Stimulated activated CD8-positive, alpha-beta memory T cell treated with anti-CD3 and anti-CD28 coated beads, Interleukin-4, amount 100 ng/mL, for 4 hours (primary cell): Measurements from ENCODE around the gene TRAFD1.
"Not testable (repeated sequence)": the region's sequence is repeated elsewhere in the genome, so short reads cannot be mapped to it uniquely, and the experiment has no call there.

Experiments
- DNase-seq, 2 donors: peaks; one replicate each; pipeline ENCODE4 v3.0.0-alpha.2; 2020; ENCODE audit warnings: low read depth in 2 of 2, low spot score in 1 of 2

TRAFD1 gene

GRCh38 chr12:112158461-112159145, 33.2 kb downstream of the TRAFD1 start:
- not testable (repeated sequence) for DNase-seq

GRCh38 chr12:112159146-112159541, 33.8 kb downstream of the TRAFD1 start:
- DNase-seq: no peak

GRCh38 chr12:112160611-112161010, 35.3 kb downstream of the TRAFD1 start:
- no peak for DNase-seq

GRCh38 chr12:112161711-112162110, 36.4 kb downstream of the TRAFD1 start:
- no peak for DNase-seq

GRCh38 chr12:112162241-112162790, 37.0 kb downstream of the TRAFD1 start:
- DNase-seq: no peak

- no peak for DNase-seq
Observed at GRCh38 chr12:112163056-112163455, 37.7 kb downstream of the TRAFD1 start.

GRCh38 chr12:112163471-112163991, 38.2 kb downstream of the TRAFD1 start:
- no peak for DNase-seq

GRCh38 chr12:112164011-112164660, 38.8 kb downstream of the TRAFD1 start:
- no peak for DNase-seq

GRCh38 chr12:112165624-112166023, 40.3 kb downstream of the TRAFD1 start:
- no peak for DNase-seq

- DNase-seq: no peak
Observed at GRCh38 chr12:112166051-112167015, 41.0 kb downstream of the TRAFD1 start.

GRCh38 chr12:112167031-112167461, 41.7 kb downstream of the TRAFD1 start:
- no peak for DNase-seq

- no peak for DNase-seq
Observed at GRCh38 chr12:112167718-112168525, 42.6 kb downstream of the TRAFD1 start.

- no peak for DNase-seq
Observed at GRCh38 chr12:112168561-112168971, 43.2 kb downstream of the TRAFD1 start.

- no peak for DNase-seq
Observed at GRCh38 chr12:112169161-112169872, 44.0 kb downstream of the TRAFD1 start.

- DNase-seq: no peak
Observed at GRCh38 chr12:112169966-112170365, 44.6 kb downstream of the TRAFD1 start.

- peak in 1 of 2 donors; percentile 12 for DNase-seq
Observed at GRCh38 chr12:112170376-112170775, 45.0 kb downstream of the TRAFD1 start.

GRCh38 chr12:112170971-112171596, 45.7 kb downstream of the TRAFD1 start:
- DNase-seq: no peak

GRCh38 chr12:112172556-112173324, 47.4 kb downstream of the TRAFD1 start:
- DNase-seq: no peak
